Activated T-helper 1 cell treated with anti-CD3 and anti-CD28 coated beads, Interleukin-2, amount 50 U/mL, for 16 hours (primary cell): ENCODE data around the gene FOXD1.
A peak's percentile ranks its signal among the peaks of the same experiment; 100 is the strongest.
"Not testable (repeated sequence)": the region's sequence is repeated elsewhere in the genome, so short reads cannot be mapped to it uniquely, and the experiment has no call there.

Experiments
- DNase-seq, 2 donors: peaks; one replicate each; pipeline ENCODE4 v3.0.0-alpha.2; 2020; ENCODE audit warnings: low read depth in 1 of 2, low spot score in 1 of 2

The FOXD1 gene

DNA sequence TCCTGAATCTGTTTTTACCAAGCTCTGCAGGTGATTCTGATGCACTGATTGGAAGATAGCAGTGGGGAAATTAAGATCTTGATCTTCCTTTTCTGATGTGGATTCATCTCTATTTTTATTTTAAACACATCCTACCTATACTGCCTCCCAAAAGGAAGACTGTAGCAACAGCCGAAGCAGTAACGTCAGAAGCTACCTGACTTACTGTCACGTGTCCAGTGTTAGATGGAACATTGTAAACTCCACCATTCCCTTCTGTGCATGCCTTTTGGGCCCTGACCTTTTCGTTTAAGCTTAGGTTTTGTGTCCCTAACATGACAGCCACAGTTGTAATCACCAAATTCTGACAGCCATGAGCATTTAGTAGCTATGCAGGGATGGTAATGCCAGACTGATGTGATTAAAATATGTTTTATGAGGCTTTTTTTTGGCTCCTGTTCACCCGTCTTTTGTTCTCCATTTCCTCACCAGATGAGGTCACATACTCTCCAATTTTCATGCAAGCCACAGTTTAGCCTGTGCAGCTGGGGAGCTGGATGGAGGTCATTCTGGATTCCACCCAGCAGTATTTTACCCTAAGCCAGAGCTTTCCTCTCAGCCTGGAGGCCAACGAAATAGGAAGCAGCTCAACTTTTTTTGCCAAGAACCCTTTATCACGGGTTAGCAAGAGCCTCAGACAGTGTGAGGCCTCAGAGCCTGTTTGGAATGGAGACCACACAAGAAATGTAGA, 15.6 kb upstream of the FOXD1 start:
- DNase-seq = no peak

DNA sequence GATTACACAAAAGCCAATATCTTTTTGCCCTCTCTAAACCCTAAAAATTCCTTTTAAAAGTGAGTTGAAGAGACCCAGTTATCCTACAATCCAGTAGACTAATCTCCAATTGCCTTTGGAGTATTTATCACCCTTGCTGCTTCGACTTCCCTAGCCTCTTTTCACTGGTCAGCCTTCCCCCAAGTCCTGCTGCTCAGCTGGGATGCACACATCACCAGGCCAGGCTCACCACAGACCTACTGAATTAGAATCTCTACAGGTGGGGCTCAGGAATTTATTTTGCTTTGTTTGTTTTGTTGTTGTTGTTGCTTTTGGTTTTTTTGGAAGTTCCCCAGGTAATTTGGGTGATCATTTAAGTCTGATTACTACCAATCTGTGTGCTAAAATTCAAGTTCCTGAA, 11.6 kb upstream of the FOXD1 start:
- DNase-seq = no peak

DNA sequence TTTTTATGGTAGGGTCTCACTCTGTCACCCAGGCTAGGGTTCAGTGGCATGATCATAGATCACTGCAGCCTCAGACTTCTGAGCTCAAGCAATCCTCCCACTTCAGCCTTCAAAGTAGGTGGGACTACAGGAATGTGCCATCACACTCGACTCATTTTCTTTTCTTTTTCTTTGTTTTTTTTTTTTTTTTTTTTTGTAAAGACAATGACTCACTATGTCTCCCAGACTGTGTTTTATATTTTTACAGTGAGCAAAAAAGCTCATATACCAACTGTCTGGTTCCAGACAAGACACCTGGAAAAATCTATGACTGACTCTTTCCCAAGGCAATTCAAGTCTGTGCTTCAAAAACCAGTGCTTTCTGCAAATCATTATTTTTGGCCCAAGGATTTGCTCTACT, 10.8 kb upstream of the FOXD1 start:
- no peak for DNase-seq

DNA sequence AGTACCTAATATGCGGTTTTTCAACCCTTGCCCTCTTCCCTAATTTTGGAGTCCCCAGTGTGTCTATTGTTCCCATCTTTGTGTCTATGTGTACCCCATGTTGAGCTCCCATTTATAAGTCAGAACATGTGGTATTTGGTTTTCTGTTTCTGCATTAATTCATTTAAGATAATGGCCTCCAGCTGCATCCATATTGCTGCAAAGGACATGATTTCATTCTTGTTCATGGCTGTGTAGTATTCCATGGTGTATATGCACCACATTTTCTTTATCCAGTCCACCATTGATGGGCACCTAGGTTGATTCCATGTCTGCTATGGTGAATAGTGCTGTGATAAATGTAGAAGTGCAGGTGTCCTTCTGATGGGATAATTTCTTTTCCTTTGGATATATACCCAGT, 7.9 kb upstream of the FOXD1 start:
- DNase-seq = not testable (repeated sequence)

DNA sequence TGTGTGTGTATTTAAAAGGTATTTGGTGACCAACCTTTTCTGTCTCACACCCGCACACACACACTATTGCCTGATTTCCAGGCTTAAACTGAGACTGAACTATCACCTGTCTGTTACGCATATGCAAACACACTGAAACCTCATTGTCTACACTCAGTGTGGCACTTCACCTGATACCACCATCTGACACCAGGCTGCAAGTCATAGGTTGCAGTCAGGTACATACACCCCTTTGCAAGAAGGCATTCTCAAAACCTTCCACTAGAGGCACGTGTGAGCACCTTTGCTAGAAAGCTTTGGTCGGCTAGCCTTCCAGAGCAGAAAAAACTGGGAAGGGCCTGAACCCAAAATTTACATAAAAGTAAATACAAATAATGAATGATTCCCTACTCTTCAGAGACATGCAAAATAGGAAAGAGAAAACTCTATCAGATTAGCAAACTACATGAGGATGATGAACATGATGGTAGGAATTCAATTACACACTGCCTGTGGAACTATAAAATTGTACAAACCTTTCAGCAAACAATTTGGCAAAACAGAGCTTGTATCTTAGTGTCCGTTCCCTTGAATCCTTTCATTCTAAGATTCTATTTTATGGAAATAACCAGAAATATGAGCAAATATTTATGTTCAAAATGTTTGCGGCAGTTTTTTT, 5.9 kb upstream of the FOXD1 start:
- DNase-seq = no peak

DNA sequence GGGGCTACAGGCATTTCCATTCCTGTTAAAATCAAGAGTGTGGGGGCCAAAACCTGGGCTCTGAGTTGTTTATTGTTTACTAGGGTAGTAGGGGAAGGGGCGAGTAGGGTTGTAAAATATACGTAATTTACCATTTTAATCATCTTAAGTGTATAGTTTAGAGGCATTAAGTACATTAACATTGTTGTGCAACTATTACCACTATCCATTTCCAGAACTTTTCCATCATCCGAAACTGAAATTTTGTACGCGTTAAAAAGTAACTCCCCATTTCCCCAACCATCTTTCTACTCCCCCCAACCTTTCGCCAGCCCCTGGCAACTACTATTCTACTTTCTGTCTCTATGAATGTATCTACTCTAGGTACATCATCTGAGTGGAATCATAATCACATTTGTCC, 3.6 kb upstream of the FOXD1 start:
- no peak for DNase-seq

DNA sequence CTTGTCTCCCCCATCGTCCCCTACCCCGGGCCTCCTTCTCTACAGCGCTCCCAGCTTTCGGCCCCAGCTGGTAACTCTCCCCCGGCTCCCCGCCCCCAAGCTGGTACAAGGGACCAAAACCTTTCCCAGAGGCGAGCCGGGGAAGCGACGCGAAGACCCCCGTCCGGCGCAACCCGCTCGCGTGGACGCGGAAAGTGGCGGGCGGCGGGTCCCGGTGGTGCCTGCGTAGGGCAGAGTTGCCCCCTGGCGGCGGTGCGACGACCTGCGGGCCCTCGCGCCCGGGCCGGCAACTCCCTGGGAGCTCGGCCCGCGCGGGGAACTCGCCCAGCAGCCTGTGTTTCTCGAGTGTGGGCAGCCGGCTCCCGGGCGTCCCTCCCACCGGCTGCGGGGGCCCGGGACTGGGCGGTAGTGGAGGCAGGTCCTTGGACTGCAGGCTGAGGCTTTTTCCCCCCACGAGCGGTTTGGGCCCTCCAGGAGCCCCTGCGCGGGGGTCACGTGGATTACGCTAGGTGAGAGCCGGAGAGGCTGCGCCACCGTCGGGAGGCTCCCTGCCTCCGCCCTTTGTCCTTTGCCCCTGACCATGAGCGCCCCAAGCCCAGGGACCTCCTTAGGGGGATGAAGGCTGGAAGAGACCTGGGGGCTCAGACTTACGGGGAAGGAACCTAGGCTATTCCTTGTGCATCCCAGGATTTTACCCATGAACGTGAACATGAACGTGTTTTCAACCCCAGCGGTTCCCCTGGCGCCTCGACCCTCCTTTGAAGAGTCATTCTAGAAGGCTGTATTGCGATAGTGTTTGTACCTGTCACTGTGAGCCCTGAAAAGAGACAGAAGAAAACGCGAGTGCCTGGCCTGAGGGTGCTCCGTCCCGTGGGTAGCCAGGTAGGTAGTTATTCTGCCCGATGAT, 2.9 kb upstream of the FOXD1 start:
- peak; percentile 38 to 40 for DNase-seq

DNA sequence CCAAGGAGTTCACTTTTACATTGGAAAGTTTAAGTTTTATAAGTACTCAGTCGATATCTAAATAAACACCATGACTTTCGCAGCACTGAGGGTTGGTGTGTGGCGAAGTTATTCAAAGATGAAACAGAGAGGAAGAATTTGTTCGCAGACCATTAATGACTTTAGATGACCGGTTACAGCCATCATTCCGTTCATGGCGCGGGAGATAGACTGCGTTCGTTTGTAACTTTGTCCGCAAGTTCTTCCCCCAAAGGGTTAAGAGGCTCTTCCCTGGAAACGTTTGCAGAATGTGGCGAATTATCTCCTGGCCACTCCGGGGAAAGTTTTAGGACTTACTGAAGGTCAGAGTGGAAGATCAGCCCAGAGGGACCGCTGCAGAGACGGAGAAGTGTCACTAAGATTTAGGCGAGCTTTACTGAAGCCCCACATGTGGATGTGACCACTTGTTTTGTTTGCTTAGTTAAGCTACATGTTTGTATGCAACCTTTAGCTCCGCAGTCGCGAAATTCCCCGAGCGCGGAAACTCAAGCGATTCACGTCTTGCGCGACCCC, 2.2 kb upstream of the FOXD1 start:
- DNase-seq = no peak

DNA sequence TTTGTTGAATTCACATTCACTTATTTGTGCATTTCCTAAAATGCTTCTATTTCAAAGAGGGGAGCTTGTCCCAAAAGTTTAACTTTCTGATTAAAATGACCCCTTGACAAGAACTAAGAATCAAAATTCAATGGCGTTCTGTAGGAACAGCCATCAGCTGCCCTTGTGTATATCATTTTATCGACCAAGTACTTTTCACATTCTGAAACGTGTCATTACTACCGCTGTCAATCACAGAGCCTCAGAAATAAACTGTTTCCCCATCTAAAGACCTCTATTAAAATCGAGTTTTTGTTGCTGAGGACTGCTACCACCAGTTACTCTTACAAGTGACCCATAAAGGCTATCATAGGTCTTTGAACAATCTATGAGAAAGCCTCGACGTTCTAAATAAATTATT, 1.6 kb upstream of the FOXD1 start:
- no peak for DNase-seq

DNA sequence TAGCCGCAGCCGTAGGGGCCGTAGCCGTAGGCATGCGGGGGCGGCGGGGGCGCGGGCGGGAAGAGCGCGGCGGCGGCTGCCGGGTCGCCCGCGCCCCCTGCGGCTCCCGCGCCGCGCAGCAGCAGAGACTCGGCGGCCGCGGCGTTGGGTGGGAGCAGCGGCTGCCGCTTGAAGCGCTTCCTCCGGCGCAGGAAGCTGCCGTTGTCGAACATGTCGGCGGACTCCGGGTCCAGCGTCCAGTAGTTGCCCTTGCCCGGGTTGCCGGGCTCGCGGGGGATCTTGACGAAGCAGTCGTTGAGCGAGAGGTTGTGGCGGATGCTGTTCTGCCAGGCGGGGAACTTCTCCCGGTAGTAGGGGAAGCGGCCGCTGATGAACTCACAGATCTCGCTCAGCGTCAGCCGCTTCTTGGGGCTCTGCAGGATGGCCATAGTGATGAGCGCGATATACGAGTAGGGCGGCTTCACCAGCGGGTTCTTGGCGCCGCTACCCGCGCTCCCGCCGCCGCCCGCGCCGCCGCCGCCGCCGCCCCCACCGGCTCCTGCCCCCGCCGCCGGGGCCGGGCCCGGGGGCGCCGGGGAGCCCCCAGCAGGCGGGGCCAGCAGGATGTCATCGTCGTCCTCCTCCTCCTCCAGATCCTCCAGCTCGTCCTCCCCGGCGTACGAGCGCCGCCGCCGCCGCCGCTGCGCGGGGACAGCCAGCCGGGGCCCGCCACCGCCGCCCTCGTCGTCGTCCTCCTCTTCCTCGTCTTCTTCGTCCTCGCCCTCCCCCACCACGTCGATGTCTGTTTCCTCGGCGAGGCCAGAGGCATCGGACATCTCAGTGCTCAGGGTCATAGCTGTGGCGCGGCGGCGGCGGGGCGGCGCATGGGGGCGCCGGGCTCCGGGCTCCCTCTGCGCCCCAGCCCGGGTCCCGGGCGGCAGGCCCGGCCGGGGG, 781 bp downstream of the FOXD1 start:
- DNase-seq = no peak

DNA sequence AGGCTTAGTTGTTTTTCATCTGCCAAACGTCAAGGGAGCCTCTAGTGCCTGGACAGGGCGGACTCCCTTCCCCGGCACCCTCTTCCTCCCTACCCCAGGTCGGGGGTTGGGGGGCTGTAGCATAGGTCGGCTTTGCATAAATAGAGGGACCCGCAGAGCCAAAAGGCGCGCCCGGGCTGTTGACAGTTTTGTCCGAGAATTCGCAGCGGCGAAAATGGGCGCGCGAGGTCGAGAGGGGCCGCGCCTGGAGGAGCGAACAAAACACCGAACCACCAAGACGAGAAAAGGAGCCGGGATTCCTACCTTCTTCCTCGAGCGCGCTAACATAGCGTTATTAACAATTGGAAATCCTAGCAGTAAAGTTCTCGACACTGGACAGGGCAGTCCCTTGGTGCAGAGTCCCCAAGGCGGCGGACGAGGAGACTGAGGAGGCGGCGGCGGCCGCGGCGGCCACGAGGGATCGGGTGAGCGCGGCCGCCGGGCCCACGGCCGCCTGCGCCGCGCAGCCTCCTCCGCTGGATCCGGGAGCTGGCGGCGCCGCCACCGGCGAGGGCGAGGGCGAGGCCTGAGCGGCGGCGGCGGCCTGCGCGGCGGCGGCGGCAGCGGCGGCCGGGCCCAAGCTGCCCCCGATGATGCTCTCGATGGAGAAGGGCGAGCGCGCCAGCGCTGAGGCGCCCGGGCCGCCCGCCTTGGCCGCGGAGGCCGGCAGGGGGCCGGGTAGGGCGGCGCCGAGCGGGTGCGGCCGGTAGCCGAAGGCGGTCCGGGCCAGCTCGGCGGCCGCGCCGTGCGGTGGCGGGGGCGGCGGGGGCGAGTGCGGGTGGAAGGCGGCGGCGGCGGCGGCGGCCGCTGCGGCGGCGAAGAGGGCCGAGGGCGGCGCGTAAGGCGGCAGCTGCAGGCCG, 1.7 kb downstream of the FOXD1 start:
- DNase-seq = no peak

DNA sequence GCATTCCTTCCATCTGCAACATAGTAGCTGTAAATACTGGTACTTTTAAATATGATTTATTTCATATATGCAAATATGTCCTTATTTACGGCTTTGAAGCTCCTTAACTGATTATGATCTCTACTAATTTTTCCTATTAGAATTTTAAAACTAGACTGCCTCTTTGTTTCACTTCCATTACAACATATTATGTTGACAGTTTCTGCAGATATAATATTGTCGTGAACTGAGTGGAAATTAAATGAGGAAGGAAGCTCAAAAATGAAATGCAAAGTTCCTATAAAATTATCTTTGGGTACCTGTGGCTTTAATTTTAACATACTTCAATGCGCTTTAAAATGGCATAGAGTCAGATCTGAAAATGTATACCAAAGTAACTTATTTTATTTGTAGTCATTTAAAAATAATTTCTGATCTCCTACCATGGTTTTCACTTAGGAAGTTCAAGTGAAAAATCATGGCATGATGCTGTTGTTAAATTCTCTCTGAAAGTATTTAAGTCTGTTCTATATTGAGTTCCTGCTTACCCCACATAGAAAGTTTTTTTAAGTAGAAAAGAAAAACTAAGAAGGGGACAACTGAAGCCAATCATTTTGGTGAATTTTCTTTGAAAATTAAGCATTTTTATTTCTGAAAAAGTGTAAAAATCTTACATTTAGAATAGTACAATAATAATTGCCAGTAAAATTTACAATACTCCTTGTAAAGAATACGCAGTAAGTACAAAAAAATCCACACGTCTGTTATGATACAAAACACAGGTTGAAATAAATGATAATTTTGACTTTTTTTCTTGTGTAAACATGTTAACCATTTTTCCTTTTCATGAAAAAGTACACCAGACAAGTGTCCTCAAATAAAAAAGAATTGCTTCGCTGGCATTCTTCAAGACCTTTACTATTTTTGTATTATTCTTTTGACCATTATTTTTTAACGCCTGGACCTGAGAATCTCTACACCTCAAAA, 2.6 kb downstream of the FOXD1 start:
- DNase-seq = no peak

DNA sequence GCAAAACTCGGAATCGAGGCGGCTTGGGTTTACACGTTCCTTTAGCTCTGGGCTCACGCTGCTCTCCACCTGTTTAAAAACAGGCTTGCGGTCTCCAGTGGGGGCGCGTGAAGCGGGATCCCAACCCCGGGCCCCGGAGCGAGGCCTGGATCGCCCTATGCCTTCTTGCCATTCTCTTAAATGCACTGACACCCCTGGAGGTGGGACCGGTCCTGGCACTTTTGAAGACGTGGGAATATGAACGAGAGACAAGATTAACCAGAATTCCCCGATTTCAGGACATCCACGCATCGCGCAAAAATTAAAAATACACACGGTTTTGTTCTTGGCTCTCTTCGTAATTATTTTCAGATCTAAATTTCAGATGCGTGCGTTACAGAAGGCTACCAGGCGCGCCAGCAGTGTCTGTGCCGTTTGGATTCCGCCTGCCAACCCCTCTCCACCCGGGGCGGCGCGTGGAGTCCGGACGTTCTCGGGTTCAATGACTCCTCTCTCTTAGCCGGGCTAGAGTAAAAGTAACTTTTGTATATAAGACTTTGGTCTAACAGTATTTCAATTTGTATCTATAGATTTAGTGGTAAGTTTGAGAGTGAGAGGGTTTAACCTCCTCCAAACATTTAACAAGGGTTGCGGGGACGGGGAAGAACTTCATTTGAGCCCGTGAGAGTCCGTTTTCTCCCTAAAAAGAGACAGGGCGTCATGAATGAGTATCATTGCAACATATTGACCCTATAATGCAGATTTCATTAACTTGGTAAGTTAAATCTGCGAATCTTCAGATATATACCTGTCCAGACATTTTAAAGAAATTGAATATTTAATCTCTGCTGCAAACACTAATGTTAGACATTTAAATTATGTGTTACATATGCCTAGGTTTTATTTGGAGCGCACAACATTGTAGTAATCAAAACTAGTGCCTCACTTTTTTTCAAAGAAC, 3.8 kb downstream of the FOXD1 start:
- DNase-seq = no peak

DNA sequence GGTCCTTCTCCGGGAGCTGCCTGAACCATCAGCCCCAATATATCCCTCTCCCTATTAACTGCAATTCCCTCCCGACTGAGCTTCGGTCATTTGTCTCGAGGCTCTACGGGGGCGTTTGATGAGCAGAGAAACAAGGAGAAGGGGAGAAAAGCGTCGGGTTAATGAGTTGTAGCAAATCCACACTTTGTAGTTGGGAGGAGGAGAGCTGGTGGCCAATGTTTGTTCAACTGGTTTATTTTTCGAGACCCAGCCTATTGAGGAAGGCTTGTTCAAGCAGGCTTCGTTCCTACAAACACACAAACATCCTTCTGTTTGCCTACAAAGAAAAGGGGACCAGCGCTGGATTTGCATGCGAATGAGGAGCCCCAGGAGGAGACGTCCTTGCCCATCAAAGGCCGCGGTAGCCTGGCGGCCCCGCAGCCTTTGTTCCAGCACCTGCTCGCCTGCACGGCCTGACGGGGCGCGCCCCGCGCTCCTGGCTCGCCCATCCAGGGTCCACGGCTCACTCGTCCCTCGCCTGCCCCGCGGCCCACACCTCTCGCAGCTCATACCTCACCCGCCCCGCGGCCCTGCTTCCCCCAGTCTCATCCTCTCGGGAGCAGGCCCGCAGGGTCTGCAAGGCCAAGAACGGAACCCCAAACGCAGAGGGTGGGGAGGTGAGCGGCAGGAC, 4.6 kb downstream of the FOXD1 start:
- DNase-seq = no peak

DNA sequence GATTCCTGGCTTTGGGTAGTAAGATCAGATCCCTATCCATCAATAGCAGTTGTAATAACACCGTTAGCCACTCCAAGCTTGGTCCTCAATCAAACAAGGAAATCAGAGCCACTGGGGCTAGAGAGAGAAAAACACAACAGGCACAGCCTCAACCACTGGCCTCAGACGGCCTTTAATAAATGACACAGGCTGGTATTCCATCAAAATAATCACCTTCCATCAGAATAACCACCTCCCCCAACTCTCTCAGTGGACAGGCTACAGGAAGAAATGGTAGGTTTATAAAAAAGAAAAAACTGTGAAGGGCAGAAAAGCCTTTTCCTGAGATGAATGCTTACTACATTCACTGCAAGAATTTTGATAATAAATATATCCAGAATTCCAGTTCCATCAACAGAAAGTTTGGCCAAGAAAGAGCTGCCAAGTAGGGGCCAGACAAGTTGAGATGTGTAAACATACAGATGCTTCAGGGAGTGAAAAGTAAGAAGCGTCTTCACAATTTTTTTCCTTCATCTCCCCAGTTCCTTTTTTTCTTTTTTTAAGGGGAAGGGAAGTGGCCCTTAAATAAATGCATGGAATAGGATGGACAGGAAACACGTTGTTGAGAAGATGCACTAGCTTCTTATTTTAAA, 5.5 kb downstream of the FOXD1 start:
- no peak for DNase-seq

DNA sequence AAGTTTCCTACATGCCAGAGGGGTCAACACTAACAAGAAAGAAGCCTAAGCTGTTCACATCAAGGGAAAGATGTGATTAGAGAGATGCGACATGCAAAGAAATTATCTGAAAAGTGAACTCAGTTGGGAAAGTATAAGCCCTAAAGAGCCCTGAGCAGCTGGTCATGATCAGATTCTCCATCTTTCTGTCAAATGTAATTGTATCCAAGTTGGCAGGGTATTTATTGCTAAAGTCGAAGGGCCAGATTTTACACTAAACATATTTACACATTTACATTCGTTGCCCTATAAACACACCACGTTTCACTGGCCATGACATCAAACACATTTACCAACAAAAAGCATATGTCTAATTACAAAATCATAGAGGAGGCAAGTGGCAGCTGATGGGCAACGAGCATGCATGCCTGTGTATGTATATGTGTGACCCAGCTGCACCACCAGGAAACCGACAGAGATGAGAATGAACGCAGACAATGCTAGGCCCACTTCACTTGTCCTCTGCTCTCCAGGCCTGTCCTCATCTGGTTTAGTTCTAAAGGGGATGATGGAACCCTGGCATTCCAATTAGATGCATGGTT, 6.3 kb downstream of the FOXD1 start:
- no peak for DNase-seq
